GM18505 (cell line): ENCODE data around the gene OR2AE1.
"Not testable (repeated sequence)": the region's sequence is repeated elsewhere in the genome, so short reads cannot be mapped to it uniquely, and the experiment has no call there.

Experiments
- ATAC-seq: cut with Tn5 transposase; IDR thresholded peaks from one replicate; pipeline ENCODE4 v1.9.1; 2021; ENCODE audit not compliant: unreplicated experiment
- POLR2A ChIP-seq: IDR thresholded peaks from 4 replicates; pipeline ENCODE4 v1.6.1; 2011; ENCODE audit warnings: borderline replicate concordance; ENCODE audit not compliant: insufficient read depth, insufficient read length; ENCODE audit errors: extremely low read depth

OR2AE1 gene

GRCh38 chr7:99881370-99881769, 4.5 kb upstream of the OR2AE1 start:
- TF ChIP-seq POLR2A: no peak
- ATAC-seq: no peak

GRCh38 chr7:99876491-99876890, 342 bp downstream of the OR2AE1 start:
- no peak for ATAC-seq

DNA sequence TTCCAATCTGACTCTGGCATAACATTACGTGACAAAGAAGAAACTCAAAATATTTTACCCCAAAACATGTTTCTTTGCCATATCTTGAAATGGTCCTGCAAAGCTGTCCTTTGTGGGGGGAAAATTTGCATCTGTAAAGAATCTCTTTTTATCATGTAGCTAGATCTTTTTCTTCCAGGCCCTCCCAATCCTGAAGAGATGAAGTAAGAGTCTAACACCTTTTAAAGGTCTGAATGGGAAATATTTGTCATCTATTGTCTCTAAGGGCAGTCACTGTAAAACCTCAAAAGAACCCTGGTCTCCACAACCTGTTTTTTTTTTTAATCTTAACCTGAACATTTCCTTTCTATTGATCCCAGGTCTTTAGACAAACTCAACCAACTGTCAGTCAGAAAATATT, 8.6 kb downstream of the OR2AE1 start:
- no peak for TF ChIP-seq POLR2A
- ATAC-seq: no peak

More at GRCh38 chr7:99876491-99876890, 342 bp downstream of the OR2AE1 start:
- no peak for TF ChIP-seq POLR2A

- ATAC-seq: not testable (repeated sequence)
These were observed 9.4 kb downstream of the OR2AE1 start for GRCh38 chr7:99867477-99867876.

DNA sequence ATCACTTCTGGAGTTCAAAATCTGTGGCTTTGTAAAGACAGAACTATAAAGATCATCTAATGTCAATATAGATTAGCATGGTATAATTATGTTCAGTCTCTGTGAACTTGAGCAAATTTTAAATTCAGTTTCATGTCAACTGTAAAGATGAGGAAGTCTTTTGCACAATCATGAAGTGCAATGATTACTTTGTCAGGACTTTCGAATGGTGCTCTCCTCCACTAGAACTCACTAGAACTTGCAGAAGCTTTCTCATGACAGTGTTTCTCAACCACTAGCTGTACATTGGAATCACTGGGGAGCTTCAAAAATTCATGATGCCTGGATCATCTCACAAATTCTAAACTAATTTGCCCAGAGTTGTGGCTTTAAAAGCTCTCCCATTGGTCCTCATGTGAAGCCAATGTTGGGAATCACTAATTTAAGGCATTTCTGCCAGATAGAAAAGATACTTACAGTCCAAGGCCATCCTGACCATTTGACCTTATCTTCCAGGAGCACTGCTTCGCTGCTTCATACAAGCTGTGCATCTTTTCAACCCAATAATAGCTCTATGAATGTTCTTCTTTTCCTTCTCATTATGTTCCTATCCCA, 12.9 kb downstream of the OR2AE1 start:
- ATAC-seq: no peak
- no peak for TF ChIP-seq POLR2A

DNA sequence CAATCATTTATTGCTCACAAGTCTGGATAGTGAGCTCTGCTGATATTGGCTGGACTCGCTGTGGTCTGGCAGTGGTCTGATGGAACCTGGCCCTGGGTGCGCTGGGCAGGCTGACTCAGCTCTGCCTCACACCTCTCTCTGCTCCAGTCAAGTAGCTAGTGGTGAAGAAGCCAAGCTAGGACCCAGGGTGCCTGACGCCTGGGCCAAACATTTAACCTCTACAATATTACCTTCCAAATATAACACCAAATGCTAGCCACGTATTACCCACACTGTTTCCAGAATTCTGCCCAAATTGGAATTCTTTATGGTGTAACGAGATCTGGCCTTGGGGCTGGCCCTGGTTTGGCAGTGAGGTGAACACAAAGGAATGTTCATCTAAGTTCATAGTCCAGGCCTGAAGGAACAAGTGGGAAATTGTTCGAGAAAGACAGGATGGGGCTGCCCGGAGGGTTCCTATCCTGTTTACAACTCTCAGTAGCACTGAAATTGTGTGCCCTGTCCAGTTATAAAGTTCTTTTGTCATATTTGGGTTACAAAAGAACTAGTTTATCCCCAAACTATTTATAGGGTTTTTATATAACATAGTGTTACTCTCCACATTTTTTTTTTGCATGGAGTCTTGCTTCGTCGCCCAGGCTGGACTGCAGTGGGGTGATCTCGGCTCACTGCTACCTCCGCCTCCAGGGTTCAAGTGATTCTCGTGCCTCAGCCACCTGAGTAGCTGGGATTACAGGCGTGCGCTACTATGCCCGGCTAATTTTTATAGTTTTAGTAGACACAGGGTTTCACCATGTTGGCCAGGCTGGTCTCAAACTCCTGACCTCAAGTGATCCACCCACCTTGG, 16.3 kb downstream of the OR2AE1 start:
- TF ChIP-seq POLR2A: no peak
- ATAC-seq: no peak

DNA sequence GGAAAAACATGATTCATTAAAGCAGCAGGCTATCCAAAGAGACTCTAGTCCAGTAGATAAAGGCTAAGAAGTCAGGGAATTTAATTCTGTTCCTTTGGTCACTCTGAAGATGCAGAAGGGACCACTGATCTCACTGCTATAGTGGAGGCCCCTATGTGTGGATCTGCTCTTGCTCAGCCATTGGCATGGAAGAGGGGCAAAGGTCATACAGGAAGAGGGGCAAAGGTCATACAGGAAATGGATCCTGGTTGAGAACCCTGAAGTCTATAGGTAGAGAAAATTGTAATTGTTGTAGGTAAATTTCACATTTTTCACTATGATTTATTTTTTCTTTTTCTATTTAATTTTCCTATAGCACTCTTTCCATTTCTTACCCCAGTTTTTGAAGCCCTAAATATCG, 21.6 kb downstream of the OR2AE1 start:
- ATAC-seq: no peak
- no peak for TF ChIP-seq POLR2A

- no peak for ATAC-seq
- no peak for TF ChIP-seq POLR2A
These were observed 28.2 kb downstream of the OR2AE1 start for GRCh38 chr7:99848420-99849216.

GRCh38 chr7:99844328-99844727, 32.5 kb downstream of the OR2AE1 start:
- TF ChIP-seq POLR2A: no peak
- ATAC-seq: no peak

- TF ChIP-seq POLR2A: no peak
- no peak for ATAC-seq
These were observed 33.0 kb downstream of the OR2AE1 start for GRCh38 chr7:99843808-99844207.

GRCh38 chr7:99842926-99843325, 33.9 kb downstream of the OR2AE1 start:
- no peak for TF ChIP-seq POLR2A
- no peak for ATAC-seq

GRCh38 chr7:99840136-99840869, 36.5 kb downstream of the OR2AE1 start:
- ATAC-seq: no peak
- TF ChIP-seq POLR2A: no peak
